ENCODE results near the gene MAFB. TPM values are rescaled to one million over a fixed set of nuclear protein-coding genes. Genes with fewer than 3 reads are reported as not detected.

MAFB gene
- total RNA-seq: 4.2 TPM

DNA sequence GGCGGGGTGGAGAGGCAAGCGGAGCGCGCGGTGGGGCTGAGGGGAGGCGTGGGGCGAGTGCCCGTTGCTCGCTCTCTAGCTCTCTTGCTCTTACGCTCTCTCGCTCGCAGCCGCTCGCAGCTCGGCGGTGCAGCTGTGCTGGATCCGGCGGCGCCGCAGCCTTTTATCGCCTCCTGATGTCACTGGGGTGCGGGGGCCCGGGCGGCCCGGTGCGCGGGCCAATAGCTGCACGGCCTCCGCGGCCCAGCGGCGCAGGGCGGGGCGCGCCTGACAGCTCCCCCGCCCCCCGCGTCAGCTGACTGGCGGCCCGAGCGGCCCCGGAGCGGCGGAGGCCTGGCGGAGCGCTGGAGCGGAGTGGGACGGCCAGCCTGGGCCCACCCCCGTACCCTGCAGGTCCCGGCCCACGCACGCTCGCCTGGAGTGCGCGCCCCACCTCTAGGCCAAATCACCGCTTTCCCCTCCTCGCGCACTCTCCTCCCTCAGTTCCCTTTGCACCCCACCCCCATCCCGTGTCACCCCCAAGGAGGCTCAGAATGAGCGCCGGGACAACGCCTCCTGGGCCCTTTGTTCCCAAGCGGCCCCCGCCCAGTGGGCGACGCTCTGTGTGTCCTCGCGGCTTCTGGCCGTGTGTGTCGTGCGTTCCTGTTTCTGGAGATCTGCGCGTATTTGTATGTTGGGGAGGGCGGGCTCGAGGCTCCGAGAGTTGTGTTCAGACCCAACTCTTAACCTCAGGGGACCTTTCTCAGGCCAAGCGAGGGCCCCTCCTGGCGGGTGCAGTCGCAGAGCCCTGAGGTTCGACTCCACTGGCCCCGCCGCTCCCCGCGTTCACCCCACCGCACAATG, at the start of gene MAFB:
Gene MAFB (minus strand): TSS at position 137 of the 843 bp plus-strand sequence. CDS start 386 bp downstream, outside the sequence.

